NCI-H2196 (cell line): ENCODE data around the gene FXYD5.

Experiments
- DNase-seq: peaks from one replicate; lab custom pipeline; 2025; ENCODE audit not compliant: unreplicated experiment; lab: John Stamatoyannopoulos, UW

Gene FXYD5

GRCh38 chr19:35211545-35212230, 57.2 kb downstream of the FXYD5 start:
- DNase-seq: no peak

- DNase-seq: no peak
Measured at GRCh38 chr19:35212241-35212640, 57.7 kb downstream of the FXYD5 start.

- DNase-seq: peak; percentile 92
Measured at GRCh38 chr19:35213663-35214632, 59.4 kb downstream of the FXYD5 start.

GRCh38 chr19:35214766-35215422, 60.4 kb downstream of the FXYD5 start:
- DNase-seq: no peak

GRCh38 chr19:35216016-35216832, 61.7 kb downstream of the FXYD5 start:
- no peak for DNase-seq

GRCh38 chr19:35216833-35217648, 62.5 kb downstream of the FXYD5 start:
- DNase-seq: peak; percentile 42

- DNase-seq: no peak
Measured at GRCh38 chr19:35217649-35217990, 63.1 kb downstream of the FXYD5 start.

- no peak for DNase-seq
Measured at GRCh38 chr19:35219008-35219407, 64.5 kb downstream of the FXYD5 start.
